Upper lobe of right lung (tissue), 1 donor: ENCODE measurements around the gene TUBAL3. TPM values are rescaled to one million over a fixed set of nuclear protein-coding genes. Genes with fewer than 3 reads are reported as not detected.
A peak's percentile ranks its signal among the peaks of the same experiment; 100 is the strongest.
"Not testable (repeated sequence)": the region's sequence is repeated elsewhere in the genome, so short reads cannot be mapped to it uniquely, and the experiment has no call there.

Source experiments
- ATAC-seq: fragments of 200-7000 bp; cut with Tn5 transposase; one replicate; pipeline ENCODE4 v1.9.1; 2020; ENCODE audit warnings: mild to moderate bottlenecking, moderate library complexity
- DNase-seq: peaks from one replicate; pipeline ENCODE4 v3.0.0-alpha.2; 2020
- H3K27ac ChIP-seq: fragments of 200-600 bp; one replicate; pipeline ENCODE4 v1.8.0; 2022
- H3K27me3 ChIP-seq: fragments of 200-600 bp; one replicate; pipeline ENCODE4 v1.8.0; 2022; ENCODE audit warnings: mild to moderate bottlenecking
- H3K36me3 ChIP-seq: fragments of 200-600 bp; one replicate; pipeline ENCODE4 v1.8.0; 2022
- H3K4me1 ChIP-seq: fragments of 200-600 bp; one replicate; pipeline ENCODE4 v1.8.0; 2022
- H3K4me3 ChIP-seq: fragments of 200-600 bp; one replicate; pipeline ENCODE4 v1.8.0; 2022; ENCODE audit warnings: mild to moderate bottlenecking
- H3K9me3 ChIP-seq: fragments of 200-600 bp; one replicate; pipeline ENCODE4 v1.8.0; 2022
- intact Hi-C: fragments of 100-400 bp; cut with DNase I; formaldehyde crosslinking; loops from one replicate; pipeline ENCODE4 v1.11.0; 2022
- total RNA-seq: library from RNA; stranded (reverse); fragmentation: NEBNext Ultra II Directional; extraction: Animal tissue kit (Norgen Biotek cat#: 25700); gene quantifications from one replicate; pipeline ENCODE4 v1.2.1, GENCODE V29; 2021
- TF ChIP-seq, protein P1 (sequence below): fragments of 200-600 bp; IDR thresholded peaks from one replicate; pipeline ENCODE4 v1.8.0; 2022; ENCODE audit warnings: antibody characterized with exemption
- donor health status: DM: no; HTN: yes; CAD: no; lungs with severe emphysema.

The TUBAL3 gene
- total RNA-seq, 1 donor from 2014 or later = not detected

DNA sequence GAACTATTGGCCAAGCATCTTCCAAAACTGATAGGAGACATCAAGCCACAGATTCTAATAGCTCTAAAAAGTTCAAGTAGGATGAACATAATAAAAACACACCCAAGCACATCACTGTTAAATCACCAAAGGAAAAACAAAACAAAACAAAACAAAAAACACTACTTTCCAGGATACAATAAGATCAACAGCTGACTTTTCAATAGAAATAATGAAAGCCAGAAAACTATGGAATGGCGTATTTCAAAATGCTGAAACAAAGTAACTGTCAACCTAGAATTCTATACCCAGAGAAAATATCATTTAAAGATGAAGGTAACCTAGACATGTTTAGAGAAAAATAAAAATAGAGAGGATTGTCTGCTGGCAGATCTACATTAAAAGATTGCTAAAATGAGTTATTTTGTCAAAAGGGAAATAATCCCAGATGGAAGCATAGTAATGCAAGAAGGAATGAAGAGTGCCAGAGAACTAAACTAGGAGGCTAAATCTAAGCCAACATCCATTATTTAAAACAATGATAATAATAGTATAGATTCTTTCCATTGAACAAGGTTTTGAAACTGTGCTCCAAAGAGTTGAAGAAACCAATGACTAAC, 13.9 kb downstream of the TUBAL3 start:
- no peaks in the 10 kb centered on the region for H3K4me1 ChIP-seq
- peaks cover 25% of the 10 kb centered on the region for H3K9me3 ChIP-seq
- TF ChIP-seq, protein P1, sequence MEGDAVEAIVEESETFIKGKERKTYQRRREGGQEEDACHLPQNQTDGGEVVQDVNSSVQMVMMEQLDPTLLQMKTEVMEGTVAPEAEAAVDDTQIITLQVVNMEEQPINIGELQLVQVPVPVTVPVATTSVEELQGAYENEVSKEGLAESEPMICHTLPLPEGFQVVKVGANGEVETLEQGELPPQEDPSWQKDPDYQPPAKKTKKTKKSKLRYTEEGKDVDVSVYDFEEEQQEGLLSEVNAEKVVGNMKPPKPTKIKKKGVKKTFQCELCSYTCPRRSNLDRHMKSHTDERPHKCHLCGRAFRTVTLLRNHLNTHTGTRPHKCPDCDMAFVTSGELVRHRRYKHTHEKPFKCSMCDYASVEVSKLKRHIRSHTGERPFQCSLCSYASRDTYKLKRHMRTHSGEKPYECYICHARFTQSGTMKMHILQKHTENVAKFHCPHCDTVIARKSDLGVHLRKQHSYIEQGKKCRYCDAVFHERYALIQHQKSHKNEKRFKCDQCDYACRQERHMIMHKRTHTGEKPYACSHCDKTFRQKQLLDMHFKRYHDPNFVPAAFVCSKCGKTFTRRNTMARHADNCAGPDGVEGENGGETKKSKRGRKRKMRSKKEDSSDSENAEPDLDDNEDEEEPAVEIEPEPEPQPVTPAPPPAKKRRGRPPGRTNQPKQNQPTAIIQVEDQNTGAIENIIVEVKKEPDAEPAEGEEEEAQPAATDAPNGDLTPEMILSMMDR = no peak
- no peaks in the 10 kb centered on the region for H3K36me3 ChIP-seq
- no peaks in the 10 kb centered on the region for H3K27me3 ChIP-seq
- no peak overlapping the region for H3K4me3 ChIP-seq
- no peak for ATAC-seq
- DNase-seq = no peak
- intact Hi-C loops = no loop called here
- H3K27ac ChIP-seq = no peak overlapping the region

DNA sequence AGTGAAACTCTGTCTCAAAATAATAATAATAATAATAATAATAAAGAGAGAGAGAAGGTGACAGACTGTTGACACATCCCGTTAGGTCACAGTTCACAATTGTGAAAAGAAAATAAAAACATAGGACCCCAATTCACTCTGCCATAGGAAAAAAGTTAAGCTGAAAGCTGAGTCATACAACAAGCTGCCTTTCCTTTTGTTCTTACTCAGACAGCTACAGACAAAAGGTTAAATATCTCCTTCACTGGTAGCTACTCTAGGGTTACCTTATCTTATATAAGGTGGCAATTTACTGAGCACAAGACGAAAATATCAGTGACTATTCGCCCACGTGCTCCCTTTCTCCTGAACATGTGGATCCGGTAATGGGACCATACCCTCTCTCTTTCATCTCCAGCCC, 17.5 kb downstream of the TUBAL3 start:
- Histone ChIP-seq H3K4me1 (no peaks in the 10 kb centered on the region), H3K4me3 (no peak overlapping the region), H3K27me3 (no peaks in the 10 kb centered on the region), H3K9me3 (peaks cover 25% of the 10 kb centered on the region), H3K27ac (no peak overlapping the region), H3K36me3 (no peaks in the 10 kb centered on the region)
- DNase-seq (no peak), ATAC-seq (no peak)
- TF ChIP-seq, protein P1 = no peak
- intact Hi-C loops = no loop called here

DNA sequence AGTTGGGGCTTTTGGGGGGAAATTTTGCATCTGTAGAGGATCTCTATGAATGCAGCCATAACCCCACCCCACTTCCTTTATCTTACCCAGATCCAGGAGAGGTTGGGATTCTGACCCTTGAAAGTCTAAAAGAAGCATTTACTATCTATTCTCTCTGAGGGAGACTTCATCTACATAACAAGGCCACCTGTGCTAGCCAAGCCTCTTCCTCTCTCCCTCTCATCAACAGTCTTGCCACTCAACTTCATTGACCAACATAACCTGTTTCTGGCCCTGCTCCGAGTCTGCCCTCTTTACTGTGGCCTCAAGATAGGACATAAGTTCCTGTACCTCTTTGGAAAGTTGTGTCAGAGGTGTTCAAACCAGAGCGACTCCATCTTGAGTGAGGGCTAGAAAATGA, 19.4 kb downstream of the TUBAL3 start:
- TF ChIP-seq, protein P1 = no peak
- H3K4me3 ChIP-seq = no peak overlapping the region
- no peak for ATAC-seq
- no peak for DNase-seq
- no peaks in the 10 kb centered on the region for H3K27me3 ChIP-seq
- intact Hi-C loops = no loop called here
- H3K9me3 ChIP-seq = peaks cover 9% of the 10 kb centered on the region
- no peak overlapping the region for H3K27ac ChIP-seq
- H3K36me3 ChIP-seq = no peaks in the 10 kb centered on the region
- H3K4me1 ChIP-seq = no peaks in the 10 kb centered on the region

GRCh38 chr10:5381187-5381586, 23.4 kb downstream of the TUBAL3 start:
- TF ChIP-seq, protein P1 = no peak
- Histone ChIP-seq H3K27ac (no peak overlapping the region), H3K36me3 (no peaks in the 10 kb centered on the region), H3K9me3 (no peaks in the 10 kb centered on the region), H3K4me3 (no peak overlapping the region), H3K27me3 (no peaks in the 10 kb centered on the region), H3K4me1 (no peaks in the 10 kb centered on the region)
- ATAC-seq (peak; percentile 38), DNase-seq (no peak)
- intact Hi-C loops = no loop called here

- H3K27ac ChIP-seq, H3K36me3 ChIP-seq, H3K9me3 ChIP-seq, DNase-seq, H3K4me3 ChIP-seq, H3K27me3 ChIP-seq, H3K4me1 ChIP-seq, intact Hi-C loops, ATAC-seq: not testable (repeated sequence)
Measured at GRCh38 chr10:5380395-5380794, 24.2 kb downstream of the TUBAL3 start.

DNA sequence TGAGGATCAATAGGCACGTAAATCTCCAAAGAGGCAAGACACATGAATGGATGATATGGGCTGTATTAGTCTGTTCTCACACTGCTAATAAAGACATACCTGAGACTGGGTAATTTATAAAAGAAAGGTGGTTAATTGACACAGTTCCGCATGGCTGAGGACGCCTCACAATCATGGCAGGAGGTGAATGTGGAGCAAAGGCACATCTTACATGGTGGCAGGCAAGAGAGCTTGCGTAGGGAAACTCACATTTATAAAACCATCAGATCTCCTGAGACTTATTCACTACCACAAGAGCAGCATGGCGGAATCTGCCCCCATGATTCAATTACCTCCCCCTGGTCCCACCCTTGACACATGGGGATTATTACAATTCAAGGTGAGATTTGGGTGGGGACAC, 25.4 kb downstream of the TUBAL3 start:
- H3K4me1 ChIP-seq, intact Hi-C loops, H3K27me3 ChIP-seq, ATAC-seq, H3K4me3 ChIP-seq, H3K27ac ChIP-seq, H3K9me3 ChIP-seq, H3K36me3 ChIP-seq, DNase-seq: not testable (repeated sequence)

DNA sequence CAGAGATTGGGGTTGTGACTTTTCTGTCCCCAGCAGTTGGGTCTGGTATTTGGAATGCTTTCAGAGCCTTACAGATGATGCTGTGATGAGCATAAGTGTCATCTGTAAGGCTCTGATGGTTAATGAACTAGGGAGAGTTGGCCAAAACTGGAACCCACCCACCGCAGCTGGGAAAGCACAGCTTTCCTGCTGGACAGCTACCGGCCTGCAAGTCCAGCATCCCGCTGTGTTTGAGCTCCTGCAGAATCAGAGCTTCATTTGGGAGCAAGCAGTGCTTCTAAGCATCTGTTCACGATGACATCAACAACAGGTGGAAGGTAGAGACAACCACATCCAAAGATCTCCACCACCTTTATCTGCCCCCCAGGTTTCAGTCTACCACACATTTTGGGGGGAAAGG, 28.2 kb downstream of the TUBAL3 start:
- no peak for ATAC-seq
- Histone ChIP-seq H3K4me3 (no peak overlapping the region), H3K4me1 (no peaks in the 10 kb centered on the region), H3K36me3 (no peaks in the 10 kb centered on the region), H3K27ac (no peak overlapping the region), H3K9me3 (no peaks in the 10 kb centered on the region), H3K27me3 (no peaks in the 10 kb centered on the region)
- intact Hi-C loops = no loop called here
- TF ChIP-seq, protein P1 = no peak
- DNase-seq = no peak
